Neural progenitor cell (in vitro differentiated cells): ENCODE measurements around the gene EIF3B.

Source experiments
- CTCF ChIP-seq: fragments of 200-600 bp; sonication (generic); IDR thresholded peaks from 2 replicates; pipeline ENCODE4 v1.5.1; 2017; ENCODE audit warnings: antibody characterized with exemption, mild to moderate bottlenecking
- EZH2phosphoT487 ChIP-seq: fragments of 200-600 bp; sonication (generic); IDR thresholded peaks from 2 replicates; pipeline ENCODE4 v1.6.1; 2017; ENCODE audit warnings: antibody characterized with exemption

GRCh38 chr7:2373646-2374045, 19.0 kb downstream of the EIF3B start:
- TF ChIP-seq CTCF (no peak), EZH2phosphoT487 (no peak)
